Effector memory CD8-positive, alpha-beta T cell (primary cell): ENCODE data around the gene STX11.

Experiments
- ATAC-seq: fragments of 150-1000 bp; cut with Tn5 transposase; replicated peaks from 2 replicates; pipeline ENCODE4 v1.10.0; 2021; ENCODE audit warnings: mild to moderate bottlenecking, moderate library complexity
- DNase-seq, 3 experiments: peaks; one replicate each; pipeline ENCODE4 v3.0.0; 2021
- H3K27ac Mint-ChIP-seq, 2 donors: one replicate each; pipeline ENCODE4 v1.8.0; 2022; ENCODE audit warnings: mild to moderate bottlenecking in 2 of 2, mixed read lengths in 2 of 2, moderate library complexity in 2 of 2
- H3K27me3 Mint-ChIP-seq, 2 donors: one replicate each; pipeline ENCODE4 v1.8.0; 2022; ENCODE audit warnings: mixed read lengths in 2 of 2
- H3K36me3 Mint-ChIP-seq: one replicate; pipeline ENCODE4 v1.8.0; 2022; ENCODE audit warnings: mild to moderate bottlenecking, moderate library complexity, mixed read lengths; ENCODE audit not compliant: insufficient read depth
- H3K4me1 Mint-ChIP-seq, 2 donors: one replicate each; pipeline ENCODE4 v1.8.0; 2022; ENCODE audit warnings: low read depth in 2 of 2, mixed read lengths in 2 of 2
- H3K4me3 Mint-ChIP-seq, 2 donors: one replicate each; pipeline ENCODE4 v1.8.0; 2022; ENCODE audit warnings: mild to moderate bottlenecking in 2 of 2, mixed read lengths in 2 of 2, moderate library complexity in 2 of 2
- H3K9me3 Mint-ChIP-seq, 2 donors: one replicate each; pipeline ENCODE4 v1.8.0; 2022; ENCODE audit warnings: mixed read lengths in 2 of 2

Gene STX11

GRCh38 chr6:144185133-144185836, 35.0 kb downstream of the STX11 start:
- Mint-ChIP-seq H3K4me3 (no peak overlapping the region), H3K9me3 (no peaks in the 10 kb centered on the region), H3K4me1 (peaks cover 10 to 19% of the 10 kb centered on the region in 2 donors), H3K27me3 (no peaks in the 10 kb centered on the region), H3K36me3 (peaks cover 39% of the 10 kb centered on the region), H3K27ac (peak overlapping the region; percentile 12 to 35)
- no peak for DNase-seq
- ATAC-seq: no peak

- Mint-ChIP-seq H3K9me3 (no peaks in the 10 kb centered on the region), H3K27ac (no peak overlapping the region), H3K4me1 (peaks cover 7 to 12% of the 10 kb centered on the region in 2 donors), H3K36me3 (peaks cover 33% of the 10 kb centered on the region), H3K4me3 (no peak overlapping the region), H3K27me3 (no peaks in the 10 kb centered on the region)
- no peak for ATAC-seq
- no peak for DNase-seq
Observed at GRCh38 chr6:144186817-144187625, 36.7 kb downstream of the STX11 start.

- DNase-seq (no peak), ATAC-seq (no peak)
- Mint-ChIP-seq H3K4me1 (peaks cover 0 to 8% of the 10 kb centered on the region in 2 donors), H3K27ac (peak overlapping the region in 1 of 2 donors; percentile 16), H3K4me3 (no peak overlapping the region), H3K9me3 (no peaks in the 10 kb centered on the region), H3K36me3 (peaks cover 33% of the 10 kb centered on the region), H3K27me3 (no peaks in the 10 kb centered on the region)
Observed at GRCh38 chr6:144189351-144189750, 39.0 kb downstream of the STX11 start.

GRCh38 chr6:144190080-144190479, 39.8 kb downstream of the STX11 start:
- Mint-ChIP-seq H3K9me3 (no peaks in the 10 kb centered on the region), H3K27ac (no peak overlapping the region), H3K36me3 (peaks cover 33% of the 10 kb centered on the region), H3K4me1 (peaks cover 0 to 8% of the 10 kb centered on the region in 2 donors), H3K4me3 (no peak overlapping the region), H3K27me3 (no peaks in the 10 kb centered on the region)
- ATAC-seq: no peak
- DNase-seq: no peak

GRCh38 chr6:144190593-144190992, 40.3 kb downstream of the STX11 start:
- H3K27ac Mint-ChIP-seq: no peak overlapping the region
- no peak for DNase-seq

GRCh38 chr6:144193181-144193580, 42.9 kb downstream of the STX11 start:
- no peak overlapping the region for H3K27ac Mint-ChIP-seq

More at GRCh38 chr6:144190593-144190992, 40.3 kb downstream of the STX11 start:
- ATAC-seq: no peak
- Mint-ChIP-seq H3K4me3 (no peak overlapping the region), H3K4me1 (peaks cover 0 to 8% of the 10 kb centered on the region in 2 donors), H3K36me3 (peaks cover 33% of the 10 kb centered on the region), H3K27me3 (no peaks in the 10 kb centered on the region), H3K9me3 (no peaks in the 10 kb centered on the region)

GRCh38 chr6:144194293-144194810, 44.0 kb downstream of the STX11 start:
- DNase-seq: no peak
- H3K27ac Mint-ChIP-seq: peak overlapping the region in 1 of 2 donors; percentile 42

More at GRCh38 chr6:144193181-144193580, 42.9 kb downstream of the STX11 start:
- no peak overlapping the region for H3K4me3 Mint-ChIP-seq
- H3K4me1 Mint-ChIP-seq: peaks cover 2 to 14% of the 10 kb centered on the region in 2 donors
- no peaks in the 10 kb centered on the region for H3K27me3 Mint-ChIP-seq
- H3K9me3 Mint-ChIP-seq: no peaks in the 10 kb centered on the region
- ATAC-seq (no peak), DNase-seq (no peak)
- H3K36me3 Mint-ChIP-seq: peaks cover 14% of the 10 kb centered on the region

GRCh38 chr6:144195671-144196270, 45.5 kb downstream of the STX11 start:
- DNase-seq (no peak), ATAC-seq (no peak)
- Mint-ChIP-seq H3K4me3 (no peak overlapping the region), H3K27me3 (no peaks in the 10 kb centered on the region), H3K36me3 (no peaks in the 10 kb centered on the region), H3K27ac (no peak overlapping the region), H3K4me1 (peaks cover 12 to 23% of the 10 kb centered on the region in 2 donors), H3K9me3 (no peaks in the 10 kb centered on the region)

More at GRCh38 chr6:144194293-144194810, 44.0 kb downstream of the STX11 start:
- no peaks in the 10 kb centered on the region for H3K27me3 Mint-ChIP-seq
- no peaks in the 10 kb centered on the region for H3K9me3 Mint-ChIP-seq
- ATAC-seq: no peak
- peaks cover 12 to 23% of the 10 kb centered on the region in 2 donors for H3K4me1 Mint-ChIP-seq
- H3K4me3 Mint-ChIP-seq: no peak overlapping the region
- peaks cover 4% of the 10 kb centered on the region for H3K36me3 Mint-ChIP-seq

- DNase-seq (peak in 2 of 3 experiments; percentile 18 to 31), ATAC-seq (peak; percentile 90)
- peak overlapping the region; percentile 46 to 55 for H3K4me3 Mint-ChIP-seq
- peaks cover 0 to 6% of the 10 kb centered on the region in 2 donors for H3K9me3 Mint-ChIP-seq
- no peaks in the 10 kb centered on the region for H3K36me3 Mint-ChIP-seq
- peaks cover 12 to 19% of the 10 kb centered on the region in 2 donors for H3K4me1 Mint-ChIP-seq
- no peaks in the 10 kb centered on the region for H3K27me3 Mint-ChIP-seq
- no peak overlapping the region for H3K27ac Mint-ChIP-seq
Observed at GRCh38 chr6:144197919-144198318, 47.6 kb downstream of the STX11 start.

- ATAC-seq: no peak
- Mint-ChIP-seq H3K27ac (no peak overlapping the region), H3K36me3 (no peaks in the 10 kb centered on the region), H3K9me3 (peaks cover 3 to 16% of the 10 kb centered on the region in 2 donors), H3K4me1 (peaks cover 11 to 12% of the 10 kb centered on the region in 2 donors), H3K4me3 (no peak overlapping the region), H3K27me3 (peaks cover under 1 to 30% of the 10 kb centered on the region in 2 donors)
- no peak for DNase-seq
Observed at GRCh38 chr6:144202879-144203468, 52.7 kb downstream of the STX11 start.

GRCh38 chr6:144211160-144211559, 60.8 kb downstream of the STX11 start:
- peaks cover 15% of the 10 kb centered on the region for H3K36me3 Mint-ChIP-seq
- no peak for ATAC-seq
- H3K9me3 Mint-ChIP-seq: no peaks in the 10 kb centered on the region
- H3K4me3 Mint-ChIP-seq: no peak overlapping the region
- peaks cover 14 to 18% of the 10 kb centered on the region in 2 donors for H3K4me1 Mint-ChIP-seq
- peaks cover 25 to 50% of the 10 kb centered on the region in 2 donors for H3K27me3 Mint-ChIP-seq
- no peak overlapping the region for H3K27ac Mint-ChIP-seq
- DNase-seq: no peak

- DNase-seq (no peak), ATAC-seq (no peak)
- peaks cover 22 to 35% of the 10 kb centered on the region in 2 donors for H3K27me3 Mint-ChIP-seq
- H3K27ac Mint-ChIP-seq: no peak overlapping the region
- H3K4me3 Mint-ChIP-seq: no peak overlapping the region
- H3K9me3 Mint-ChIP-seq: peaks cover 0 to 2% of the 10 kb centered on the region in 2 donors
- peaks cover 28 to 35% of the 10 kb centered on the region in 2 donors for H3K4me1 Mint-ChIP-seq
- H3K36me3 Mint-ChIP-seq: peaks cover 33% of the 10 kb centered on the region
Observed at GRCh38 chr6:144213315-144213714, 63.0 kb downstream of the STX11 start.

- Mint-ChIP-seq H3K4me3 (no peak overlapping the region), H3K4me1 (peaks cover 32 to 40% of the 10 kb centered on the region in 2 donors), H3K27ac (no peak overlapping the region), H3K9me3 (peaks cover 0 to 2% of the 10 kb centered on the region in 2 donors), H3K36me3 (peaks cover 33% of the 10 kb centered on the region), H3K27me3 (peaks cover 14 to 28% of the 10 kb centered on the region in 2 donors)
- no peak for DNase-seq
- no peak for ATAC-seq
Observed at GRCh38 chr6:144214029-144214428, 63.7 kb downstream of the STX11 start.
